HS-5 (cell line): ENCODE measurements around the gene SLC18B1.
"Not testable (repeated sequence)": the region's sequence is repeated elsewhere in the genome, so short reads cannot be mapped to it uniquely, and the experiment has no call there.

ENCODE experiments used
- DNase-seq: peaks from one replicate; pipeline ENCODE4 v3.0.0-alpha.2; 2012; ENCODE audit warnings: low read depth

SLC18B1 gene

DNA sequence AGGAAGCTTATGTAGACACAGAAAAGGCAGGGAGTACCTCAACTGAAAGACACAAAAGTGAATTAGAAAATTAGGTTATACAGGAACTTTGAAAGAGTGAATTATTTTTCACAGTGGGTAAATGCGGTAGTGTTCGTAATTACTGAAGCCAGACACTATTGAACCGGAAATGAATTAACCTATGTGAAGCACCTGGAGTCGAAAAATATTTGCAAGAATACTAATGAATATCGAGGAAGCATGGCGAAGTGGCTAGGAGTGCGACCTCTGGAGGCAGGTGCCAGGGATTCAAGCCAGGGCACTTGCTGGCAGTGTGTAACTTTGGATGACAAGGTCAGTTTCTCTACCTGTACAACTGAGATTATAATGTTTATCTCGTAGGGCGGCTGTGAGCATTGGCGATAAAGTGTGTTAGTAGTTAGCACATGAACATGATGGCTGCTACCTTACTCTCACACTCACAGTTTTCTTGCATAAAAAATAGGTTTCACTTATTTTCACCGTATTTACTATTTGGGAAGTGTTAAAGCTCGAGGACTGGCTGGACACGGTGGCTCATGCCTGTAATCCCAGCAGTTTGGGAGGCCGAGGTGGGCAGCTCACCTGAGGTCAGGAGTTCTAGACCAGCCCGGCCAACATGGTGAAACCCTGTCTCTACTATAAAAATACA, 567 bp upstream of the SLC18B1 start:
- DNase-seq: peak; percentile 35

- no peak for DNase-seq
These were observed 3.0 kb downstream of the SLC18B1 start for GRCh38 chr6:132795461-132795860.

- no peak for DNase-seq
These were observed 5.9 kb downstream of the SLC18B1 start for GRCh38 chr6:132792510-132792909.

- DNase-seq: no peak
These were observed 8.0 kb downstream of the SLC18B1 start for GRCh38 chr6:132790450-132790849.

DNA sequence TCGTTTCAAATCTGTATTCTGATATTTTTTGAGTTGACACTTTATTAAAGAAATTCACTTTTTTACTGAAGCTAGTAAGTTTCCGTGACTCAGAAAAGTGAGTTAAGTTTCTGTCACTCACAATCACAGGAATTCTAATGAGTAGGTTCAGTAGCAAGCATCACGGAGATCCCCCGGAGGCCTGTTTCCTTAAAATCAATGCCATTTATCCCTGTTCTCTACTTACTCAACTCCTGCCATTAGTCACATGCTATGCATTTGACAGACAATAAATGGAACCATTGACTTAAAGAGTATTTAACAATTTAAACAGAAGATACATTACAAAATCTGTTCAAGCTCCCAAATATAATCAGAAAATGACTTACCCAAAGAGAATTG, 9.1 kb downstream of the SLC18B1 start:
- DNase-seq: no peak

DNA sequence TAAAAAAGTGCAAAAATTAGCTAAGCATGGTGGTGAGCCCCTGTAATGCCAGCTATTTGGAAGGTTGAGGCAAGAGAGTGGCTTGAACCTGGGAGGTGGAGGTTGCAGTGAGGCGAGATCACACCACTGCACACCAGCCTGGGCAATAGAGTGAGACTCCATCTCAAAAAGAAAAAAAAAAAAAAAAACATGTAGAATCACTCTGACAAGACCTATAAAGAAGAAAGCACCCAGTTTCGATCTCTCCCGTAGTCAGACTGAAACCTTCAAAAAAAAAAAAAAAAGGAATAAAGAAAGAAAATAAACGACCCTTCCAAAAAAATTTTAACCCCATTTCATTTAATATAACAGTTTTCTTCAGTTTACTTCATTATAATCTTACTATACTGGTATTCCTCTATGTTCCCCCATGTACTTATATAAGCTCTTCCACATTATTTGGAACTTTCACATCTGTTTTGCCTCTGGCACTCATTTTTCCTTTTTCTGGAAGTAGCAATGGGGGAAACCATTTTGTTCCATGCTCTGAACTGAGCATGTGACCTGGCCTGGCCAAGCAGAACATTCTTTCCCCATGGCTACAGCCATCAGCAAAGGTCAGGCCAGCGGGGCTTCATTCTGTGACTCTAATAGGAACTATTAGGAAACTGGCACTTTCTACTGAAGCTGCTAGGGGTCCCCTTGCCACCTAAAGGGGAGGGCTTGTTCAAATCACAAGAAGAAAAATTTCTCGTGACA, 9.6 kb downstream of the SLC18B1 start:
- no peak for DNase-seq

- DNase-seq: no peak
These were observed 12.5 kb downstream of the SLC18B1 start for GRCh38 chr6:132785936-132786335.

DNA sequence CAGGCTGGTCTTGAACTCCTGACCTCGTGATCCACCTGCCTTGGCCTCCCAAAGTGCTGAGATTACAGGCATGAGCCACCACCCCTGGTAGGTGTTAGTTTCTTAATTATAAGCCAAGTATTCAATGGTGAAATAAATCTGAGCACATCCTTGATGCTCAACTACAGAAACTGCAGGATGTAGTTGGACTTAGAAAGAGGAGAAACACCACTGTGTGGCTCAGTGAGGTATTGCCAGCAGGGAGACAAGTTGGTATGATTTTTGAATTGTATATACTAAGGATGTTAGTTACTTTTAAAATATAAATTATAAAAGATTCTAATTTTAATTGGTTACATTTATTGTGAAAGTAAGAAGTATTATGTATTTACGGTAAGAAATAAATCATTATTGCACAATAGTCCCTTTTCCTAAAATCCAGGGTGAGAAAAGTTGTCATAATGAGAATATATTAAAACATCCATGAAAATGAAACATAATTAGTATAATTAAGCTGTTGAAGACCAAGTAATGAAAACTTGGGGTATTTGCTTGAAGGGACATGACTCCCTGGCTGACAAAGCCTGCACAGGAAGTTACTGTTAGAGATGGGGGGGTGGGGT, 17.6 kb downstream of the SLC18B1 start:
- DNase-seq: peak; percentile 1

GRCh38 chr6:132777881-132778280, 20.6 kb downstream of the SLC18B1 start:
- not testable (repeated sequence) for DNase-seq

- no peak for DNase-seq
These were observed 30.4 kb downstream of the SLC18B1 start for GRCh38 chr6:132768051-132768517.

GRCh38 chr6:132765560-132765959, 32.9 kb downstream of the SLC18B1 start:
- no peak for DNase-seq

GRCh38 chr6:132764370-132764769, 34.1 kb downstream of the SLC18B1 start:
- DNase-seq: peak; percentile 78

DNA sequence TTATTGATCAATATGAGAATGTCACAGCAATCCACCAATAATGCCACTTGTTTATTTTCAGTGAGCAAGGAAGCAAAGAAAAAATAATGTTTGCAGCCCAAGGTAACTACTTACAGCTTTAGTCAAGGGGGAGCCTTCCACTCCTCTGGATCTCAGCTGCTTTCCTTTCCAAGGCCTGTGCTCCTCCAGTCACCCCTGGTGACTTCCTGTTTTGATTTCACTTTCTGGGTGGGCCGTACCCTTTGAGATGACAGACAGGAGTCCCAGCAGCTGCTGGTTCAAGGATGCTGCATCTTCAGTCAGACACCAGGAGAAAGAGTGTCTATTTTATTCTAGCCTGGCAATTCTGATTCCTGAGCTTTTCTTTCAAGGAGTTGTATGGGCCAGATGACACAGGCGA, 35.2 kb downstream of the SLC18B1 start:
- DNase-seq: no peak

DNA sequence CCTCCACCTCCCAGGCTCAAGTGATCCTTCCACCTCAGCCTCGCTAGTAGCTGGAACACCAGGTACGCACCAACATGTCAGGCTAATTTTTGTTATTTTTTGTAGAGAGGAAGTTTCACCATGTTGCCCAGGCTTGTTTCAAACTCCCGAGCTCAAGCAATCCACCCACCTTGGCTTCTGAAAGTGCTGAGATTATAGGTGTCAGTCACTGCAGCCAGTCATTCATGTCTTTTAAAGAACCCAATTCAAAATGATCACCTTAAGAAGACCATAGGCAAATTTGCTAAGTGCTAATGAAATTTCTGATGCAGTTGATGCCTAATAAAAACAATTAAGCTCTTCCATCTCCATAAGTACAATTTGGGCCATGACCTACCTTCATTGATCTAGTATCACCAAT, 38.2 kb downstream of the SLC18B1 start:
- DNase-seq: no peak

GRCh38 chr6:132758689-132759088, 39.7 kb downstream of the SLC18B1 start:
- DNase-seq: no peak

DNA sequence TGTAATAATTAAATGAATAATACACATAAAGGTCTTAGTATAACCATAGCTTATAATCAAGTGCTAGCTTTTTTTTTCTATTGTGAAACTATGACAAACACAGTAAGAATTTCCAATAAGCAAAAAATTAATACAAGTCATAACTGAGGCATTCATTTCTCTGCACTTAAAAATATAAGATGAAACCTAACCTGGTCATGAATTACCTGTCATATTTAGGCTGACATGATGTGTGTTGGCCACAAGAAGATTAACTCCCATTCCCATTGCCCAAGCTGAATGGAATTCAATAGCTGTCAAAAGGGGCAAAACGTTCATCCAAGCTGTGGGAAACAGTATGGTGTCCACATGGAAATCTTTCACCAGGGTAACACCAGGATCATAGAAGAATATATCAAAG, 46.2 kb downstream of the SLC18B1 start:
- no peak for DNase-seq

DNA sequence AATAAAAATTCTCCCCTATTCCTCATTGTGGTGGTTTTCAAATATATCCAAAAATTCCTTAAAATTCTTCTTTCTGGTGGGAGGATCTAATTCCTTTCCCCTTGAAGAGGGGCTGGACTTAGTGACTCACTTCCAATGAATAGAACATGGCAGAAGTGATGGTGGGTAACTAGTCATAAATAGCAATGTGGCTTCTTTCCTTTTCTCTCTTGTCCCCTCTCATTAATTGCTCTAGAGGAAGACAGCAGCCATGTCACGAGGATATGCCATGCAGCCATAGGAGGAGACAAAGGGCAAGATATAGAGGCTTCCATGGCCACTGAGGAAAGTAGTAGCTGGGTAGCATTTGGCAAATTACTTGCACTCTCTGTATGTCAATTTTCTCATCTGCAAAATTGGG, 46.6 kb downstream of the SLC18B1 start:
- no peak for DNase-seq

DNA sequence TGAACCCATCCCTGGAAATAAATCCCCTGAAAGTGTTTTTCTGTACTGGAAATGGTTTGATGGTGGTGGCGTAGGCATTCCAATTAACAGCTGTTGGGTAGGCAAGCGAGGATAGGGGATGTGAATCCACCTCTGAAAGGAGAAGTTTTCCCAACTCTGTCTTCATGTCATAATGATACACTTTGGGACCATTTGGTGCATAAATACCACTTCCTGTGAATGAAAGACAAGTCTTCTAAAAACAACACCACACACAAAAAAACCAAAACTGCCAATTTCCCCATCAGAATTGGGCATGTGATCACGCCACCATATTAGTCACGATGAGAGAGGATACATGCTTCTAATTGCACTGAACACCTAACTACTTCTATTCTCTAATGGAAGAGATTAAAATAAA, 47.1 kb downstream of the SLC18B1 start:
- no peak for DNase-seq

DNA sequence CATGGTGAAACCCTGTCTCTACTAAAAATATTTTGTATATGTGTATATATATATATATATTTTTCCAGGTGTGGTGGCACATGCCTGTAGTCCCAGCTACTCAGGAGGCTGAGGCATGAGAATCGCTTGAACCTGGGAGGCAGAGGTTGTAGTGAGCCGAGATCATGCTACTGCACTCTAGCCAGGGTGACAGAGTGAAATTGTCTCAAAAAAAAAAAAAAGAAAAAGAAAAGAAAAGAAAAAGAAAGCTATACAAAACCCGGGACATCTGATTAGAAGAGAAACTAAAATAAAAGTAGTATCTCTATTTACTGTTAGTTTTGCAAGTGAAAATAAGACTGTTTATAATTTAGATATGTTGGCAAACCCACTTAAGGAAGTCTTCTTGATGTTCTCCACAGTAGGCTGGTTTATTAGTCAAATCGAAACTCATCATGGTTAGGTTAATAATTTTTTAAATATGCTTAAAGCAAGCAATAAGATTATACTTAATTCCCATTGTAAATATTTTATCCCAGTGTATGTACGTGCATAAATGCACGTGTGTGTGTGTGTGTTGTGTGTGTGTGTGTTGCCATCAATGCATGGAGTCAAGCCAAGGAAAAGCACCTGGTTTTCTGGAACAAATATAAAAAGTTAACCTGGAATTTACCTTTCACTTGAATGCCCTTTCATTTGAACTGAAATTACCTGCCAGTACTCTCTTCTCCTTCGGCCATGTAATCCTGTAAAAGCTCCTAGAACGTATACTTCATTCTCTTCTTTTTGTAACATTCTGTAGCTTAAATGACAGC, 47.8 kb downstream of the SLC18B1 start:
- DNase-seq: no peak

GRCh38 chr6:132749111-132749510, 49.3 kb downstream of the SLC18B1 start:
- no peak for DNase-seq

- DNase-seq: no peak
These were observed 50.0 kb downstream of the SLC18B1 start for GRCh38 chr6:132748446-132748845.

- no peak for DNase-seq
These were observed 52.4 kb downstream of the SLC18B1 start for GRCh38 chr6:132746048-132746447.

GRCh38 chr6:132742495-132742894, 55.9 kb downstream of the SLC18B1 start:
- no peak for DNase-seq
